Hematopoietic multipotent progenitor cell treated with erythropoietin and hydrocortisone succinate and interleukin-3 and kit ligand, for 15 days (in vitro differentiated cells): Measurements from ENCODE around the gene TTBK1.

Source experiments
- DNase-seq: peaks from one replicate; pipeline ENCODE4 v3.0.0-alpha.2; 2015; ENCODE audit warnings: low spot score

TTBK1 gene

GRCh38 chr6:43242908-43243663 is at the start of gene TTBK1:
TTBK1 (plus strand) TSS chr6:43243481; CDS start chr6:43246661, 3,180 bp downstream.
- DNase-seq = no peak

- DNase-seq = no peak
Measured at GRCh38 chr6:43193929-43194328, 49.4 kb upstream of the TTBK1 start.

GRCh38 chr6:43196337-43196736 is 46.9 kb upstream of the TTBK1 start:
- DNase-seq = no peak

- DNase-seq = no peak
Measured at GRCh38 chr6:43199912-43200311, 43.4 kb upstream of the TTBK1 start.

- DNase-seq = no peak
Measured at GRCh38 chr6:43200541-43200940, 42.7 kb upstream of the TTBK1 start.

GRCh38 chr6:43202451-43202850 is 40.8 kb upstream of the TTBK1 start:
- no peak for DNase-seq

GRCh38 chr6:43203029-43203717 is 40.1 kb upstream of the TTBK1 start:
- no peak for DNase-seq

GRCh38 chr6:43203718-43204095 is 39.6 kb upstream of the TTBK1 start:
- no peak for DNase-seq

- DNase-seq = no peak
Measured at GRCh38 chr6:43204271-43205105, 38.8 kb upstream of the TTBK1 start.

- DNase-seq = no peak
Measured at GRCh38 chr6:43205849-43206248, 37.4 kb upstream of the TTBK1 start.

GRCh38 chr6:43207286-43207685 is 36.0 kb upstream of the TTBK1 start:
- DNase-seq = no peak

GRCh38 chr6:43211955-43212354 is 31.3 kb upstream of the TTBK1 start:
- no peak for DNase-seq

GRCh38 chr6:43213431-43213830 is 29.9 kb upstream of the TTBK1 start:
- no peak for DNase-seq

- no peak for DNase-seq
Measured at GRCh38 chr6:43215066-43215465, 28.2 kb upstream of the TTBK1 start.

GRCh38 chr6:43216200-43216599 is 27.1 kb upstream of the TTBK1 start:
- no peak for DNase-seq

GRCh38 chr6:43217351-43217750 is 25.9 kb upstream of the TTBK1 start:
- DNase-seq = no peak

- no peak for DNase-seq
Measured at GRCh38 chr6:43219119-43219518, 24.2 kb upstream of the TTBK1 start.

GRCh38 chr6:43219814-43220213 is 23.5 kb upstream of the TTBK1 start:
- no peak for DNase-seq

GRCh38 chr6:43220439-43220951 is 22.8 kb upstream of the TTBK1 start:
- DNase-seq = no peak

- no peak for DNase-seq
Measured at GRCh38 chr6:43221046-43221972, 22.0 kb upstream of the TTBK1 start.

- no peak for DNase-seq
Measured at GRCh38 chr6:43222418-43223059, 20.7 kb upstream of the TTBK1 start.
